HEK293 (cell line): ENCODE measurements around the gene SCYL1.

ENCODE experiments used
- GFI1B ChIP-seq: fragments of 450-650 bp; formaldehyde crosslinking; IDR thresholded peaks from 2 replicates; pipeline ENCODE4 v1.5.1; 2016; ENCODE audit warnings: missing biosample characterization, missing genetic modification characterization
- GLIS2 ChIP-seq: fragments of 450-650 bp; formaldehyde crosslinking; IDR thresholded peaks from 2 replicates; pipeline ENCODE4 v1.5.1; 2016; ENCODE audit warnings: missing biosample characterization, missing genetic modification characterization
- HOXA7 ChIP-seq: sonication (generic); formaldehyde crosslinking; IDR thresholded peaks from 2 replicates; pipeline ENCODE4 v1.8.1; 2022; ENCODE audit warnings: missing genetic modification reagents, borderline replicate concordance
- MYNN ChIP-seq: fragments of 450-650 bp; formaldehyde crosslinking; IDR thresholded peaks from 2 replicates; pipeline ENCODE4 v1.5.1; 2016; ENCODE audit warnings: missing biosample characterization, missing genetic modification characterization, borderline replicate concordance
- SP2 ChIP-seq: fragments of 450-650 bp; formaldehyde crosslinking; IDR thresholded peaks from 2 replicates; pipeline ENCODE4 v1.5.1; 2016; ENCODE audit warnings: missing biosample characterization, missing genetic modification characterization
- TCF7L2 ChIP-seq: IDR thresholded peaks from 2 replicates; pipeline ENCODE4 v1.6.1; 2011; ENCODE audit warnings: low read depth, mild to moderate bottlenecking, inconsistent platforms, low read length, moderate library complexity, borderline replicate concordance
- ZFHX2 ChIP-seq: fragments of 450-650 bp; formaldehyde crosslinking; conservative IDR thresholded peaks from 2 replicates; pipeline ENCODE4 v1.5.1; 2016; ENCODE audit warnings: missing biosample characterization, missing genetic modification characterization
- ZIC2 ChIP-seq: fragments of 450-650 bp; formaldehyde crosslinking; IDR thresholded peaks from 2 replicates; pipeline ENCODE4 v1.5.1; 2016; ENCODE audit warnings: missing biosample characterization, missing genetic modification characterization
- ZNF211 ChIP-seq: fragments of 450-650 bp; formaldehyde crosslinking; IDR thresholded peaks from 2 replicates; pipeline ENCODE4 v1.5.1; 2016; ENCODE audit warnings: low read depth, missing biosample characterization, missing genetic modification characterization
- ZNF221 ChIP-seq: fragments of 450-650 bp; formaldehyde crosslinking; IDR thresholded peaks from 2 replicates; pipeline ENCODE4 v1.5.1; 2017; ENCODE audit warnings: missing biosample characterization, missing genetic modification characterization, borderline replicate concordance
- ZNF223 ChIP-seq: fragments of 450-650 bp; formaldehyde crosslinking; IDR thresholded peaks from 2 replicates; pipeline ENCODE4 v1.5.1; 2016; ENCODE audit warnings: missing biosample characterization, missing genetic modification characterization
- ZNF248 ChIP-seq: fragments of 450-650 bp; formaldehyde crosslinking; IDR thresholded peaks from 2 replicates; pipeline ENCODE4 v1.5.1; 2017; ENCODE audit warnings: missing biosample characterization, missing genetic modification characterization
- ZNF324 ChIP-seq: fragments of 450-650 bp; formaldehyde crosslinking; IDR thresholded peaks from 2 replicates; pipeline ENCODE4 v1.5.1; 2016; ENCODE audit warnings: missing biosample characterization, missing genetic modification characterization
- ZNF354C ChIP-seq: fragments of 450-650 bp; formaldehyde crosslinking; IDR thresholded peaks from 2 replicates; pipeline ENCODE4 v1.5.1; 2016; ENCODE audit warnings: missing biosample characterization, missing genetic modification characterization, low read depth, borderline replicate concordance
- ZNF416 ChIP-seq: fragments of 450-650 bp; formaldehyde crosslinking; IDR thresholded peaks from 2 replicates; pipeline ENCODE4 v1.5.1; 2016; ENCODE audit warnings: missing biosample characterization, missing genetic modification characterization
- ZNF514 ChIP-seq: fragments of 450-650 bp; formaldehyde crosslinking; IDR thresholded peaks from 2 replicates; pipeline ENCODE4 v1.5.1; 2016; ENCODE audit warnings: missing biosample characterization, missing genetic modification characterization
- ZNF530 ChIP-seq: fragments of 450-650 bp; formaldehyde crosslinking; IDR thresholded peaks from 2 replicates; pipeline ENCODE4 v1.5.1; 2016; ENCODE audit warnings: low read depth, missing biosample characterization, missing genetic modification characterization
- ZNF555 ChIP-seq: fragments of 450-650 bp; formaldehyde crosslinking; conservative IDR thresholded peaks from 2 replicates; pipeline ENCODE4 v1.5.1; 2017; ENCODE audit warnings: missing biosample characterization, mild to moderate bottlenecking, missing genetic modification characterization, inconsistent platforms
- ZNF585B ChIP-seq: fragments of 450-650 bp; formaldehyde crosslinking; IDR thresholded peaks from 2 replicates; pipeline ENCODE4 v1.5.1; 2016; ENCODE audit warnings: missing biosample characterization, missing genetic modification characterization
- ZNF623 ChIP-seq: fragments of 450-650 bp; formaldehyde crosslinking; IDR thresholded peaks from 2 replicates; pipeline ENCODE4 v1.5.1; 2016; ENCODE audit warnings: missing biosample characterization, missing genetic modification characterization
- ZNF654 ChIP-seq: fragments of 450-650 bp; formaldehyde crosslinking; IDR thresholded peaks from 2 replicates; pipeline ENCODE4 v1.5.1; 2016; ENCODE audit warnings: low read depth, missing biosample characterization, missing genetic modification characterization
- ZNF670 ChIP-seq: fragments of 450-650 bp; formaldehyde crosslinking; IDR thresholded peaks from 2 replicates; pipeline ENCODE4 v1.5.1; 2016; ENCODE audit warnings: missing biosample characterization, missing genetic modification characterization, low read depth
- ZNF677 ChIP-seq: fragments of 450-650 bp; IDR thresholded peaks from 2 replicates; pipeline ENCODE4 v1.5.0; 2018; ENCODE audit warnings: missing biosample characterization, mild to moderate bottlenecking, missing genetic modification characterization, moderate library complexity
- ZNF701 ChIP-seq: fragments of 450-650 bp; formaldehyde crosslinking; IDR thresholded peaks from 2 replicates; pipeline ENCODE4 v1.5.1; 2016; ENCODE audit warnings: missing biosample characterization, missing genetic modification characterization
- ZNF707 ChIP-seq: fragments of 450-650 bp; formaldehyde crosslinking; IDR thresholded peaks from 2 replicates; pipeline ENCODE4 v1.5.1; 2016; ENCODE audit warnings: missing biosample characterization, missing genetic modification characterization
- ZNF747 ChIP-seq: fragments of 450-650 bp; formaldehyde crosslinking; IDR thresholded peaks from 2 replicates; pipeline ENCODE4 v1.5.1; 2016; ENCODE audit warnings: missing biosample characterization, missing genetic modification characterization
- ZNF776 ChIP-seq: fragments of 450-650 bp; formaldehyde crosslinking; IDR thresholded peaks from 2 replicates; pipeline ENCODE4 v1.5.0; 2017; ENCODE audit warnings: missing biosample characterization, missing genetic modification characterization, borderline replicate concordance
- ZNF837 ChIP-seq: fragments of 450-650 bp; formaldehyde crosslinking; IDR thresholded peaks from 2 replicates; pipeline ENCODE4 v1.5.1; 2016; ENCODE audit warnings: missing biosample characterization, missing genetic modification characterization
- TF ChIP-seq, protein P1 (sequence below): fragments of 450-650 bp; formaldehyde crosslinking; conservative IDR thresholded peaks from 2 replicates; pipeline ENCODE4 v1.5.1; 2016; ENCODE audit warnings: low read depth, missing biosample characterization, missing genetic modification characterization
- TF ChIP-seq, protein P2 (sequence below): fragments of 450-650 bp; IDR thresholded peaks from 2 replicates; pipeline ENCODE4 v1.5.1; 2018; ENCODE audit warnings: missing biosample characterization, missing genetic modification characterization
- TF ChIP-seq, protein P3 (sequence below): fragments of 450-650 bp; formaldehyde crosslinking; IDR thresholded peaks from 2 replicates; pipeline ENCODE4 v1.5.1; 2017; ENCODE audit warnings: missing biosample characterization, missing genetic modification characterization
- TF ChIP-seq, protein P4 (sequence below): fragments of 450-650 bp; formaldehyde crosslinking; IDR thresholded peaks from 2 replicates; pipeline ENCODE4 v1.5.1; 2016; ENCODE audit warnings: missing biosample characterization, missing genetic modification characterization, low read depth

The SCYL1 gene

DNA sequence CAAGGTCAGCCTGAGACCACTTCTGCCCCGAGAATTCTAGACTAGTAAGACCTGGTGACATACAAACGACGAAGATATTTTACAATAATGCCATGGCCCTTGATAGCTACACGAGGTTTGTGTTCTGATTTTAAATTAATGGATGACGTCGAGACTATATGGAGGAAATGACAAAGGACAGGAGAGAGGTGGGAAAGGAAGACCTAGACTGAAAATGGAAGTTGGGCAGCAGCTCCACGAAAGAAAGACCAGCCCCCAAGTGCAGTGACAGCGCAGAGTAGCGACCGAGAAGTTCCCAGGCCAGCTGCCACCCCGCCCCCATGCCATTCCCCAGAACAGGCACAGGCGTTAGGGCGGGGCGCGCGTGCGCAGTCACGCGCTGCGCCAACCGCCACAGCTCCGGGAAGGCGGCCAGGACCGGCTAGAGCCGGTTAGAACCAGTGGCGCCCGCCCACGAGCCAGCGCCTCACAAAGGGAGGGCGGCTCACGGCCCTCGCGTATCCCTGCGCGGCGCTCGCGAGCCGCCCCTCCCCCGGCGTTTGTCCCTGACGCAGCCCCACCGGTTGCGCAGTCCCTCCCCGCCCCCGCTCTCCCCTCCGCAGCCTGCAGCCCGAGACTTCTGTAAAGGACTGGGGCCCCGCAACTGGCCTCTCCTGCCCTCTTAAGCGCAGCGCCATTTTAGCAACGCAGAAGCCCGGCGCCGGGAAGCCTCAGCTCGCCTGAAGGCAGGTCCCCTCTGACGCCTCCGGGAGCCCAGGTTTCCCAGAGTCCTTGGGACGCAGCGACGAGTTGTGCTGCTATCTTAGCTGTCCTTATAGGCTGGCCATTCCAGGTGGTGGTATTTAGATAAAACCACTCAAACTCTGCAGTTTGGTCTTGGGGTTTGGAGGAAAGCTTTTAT, 27.5 kb upstream of the SCYL1 start (continued):
- TF ChIP-seq, protein P1, sequence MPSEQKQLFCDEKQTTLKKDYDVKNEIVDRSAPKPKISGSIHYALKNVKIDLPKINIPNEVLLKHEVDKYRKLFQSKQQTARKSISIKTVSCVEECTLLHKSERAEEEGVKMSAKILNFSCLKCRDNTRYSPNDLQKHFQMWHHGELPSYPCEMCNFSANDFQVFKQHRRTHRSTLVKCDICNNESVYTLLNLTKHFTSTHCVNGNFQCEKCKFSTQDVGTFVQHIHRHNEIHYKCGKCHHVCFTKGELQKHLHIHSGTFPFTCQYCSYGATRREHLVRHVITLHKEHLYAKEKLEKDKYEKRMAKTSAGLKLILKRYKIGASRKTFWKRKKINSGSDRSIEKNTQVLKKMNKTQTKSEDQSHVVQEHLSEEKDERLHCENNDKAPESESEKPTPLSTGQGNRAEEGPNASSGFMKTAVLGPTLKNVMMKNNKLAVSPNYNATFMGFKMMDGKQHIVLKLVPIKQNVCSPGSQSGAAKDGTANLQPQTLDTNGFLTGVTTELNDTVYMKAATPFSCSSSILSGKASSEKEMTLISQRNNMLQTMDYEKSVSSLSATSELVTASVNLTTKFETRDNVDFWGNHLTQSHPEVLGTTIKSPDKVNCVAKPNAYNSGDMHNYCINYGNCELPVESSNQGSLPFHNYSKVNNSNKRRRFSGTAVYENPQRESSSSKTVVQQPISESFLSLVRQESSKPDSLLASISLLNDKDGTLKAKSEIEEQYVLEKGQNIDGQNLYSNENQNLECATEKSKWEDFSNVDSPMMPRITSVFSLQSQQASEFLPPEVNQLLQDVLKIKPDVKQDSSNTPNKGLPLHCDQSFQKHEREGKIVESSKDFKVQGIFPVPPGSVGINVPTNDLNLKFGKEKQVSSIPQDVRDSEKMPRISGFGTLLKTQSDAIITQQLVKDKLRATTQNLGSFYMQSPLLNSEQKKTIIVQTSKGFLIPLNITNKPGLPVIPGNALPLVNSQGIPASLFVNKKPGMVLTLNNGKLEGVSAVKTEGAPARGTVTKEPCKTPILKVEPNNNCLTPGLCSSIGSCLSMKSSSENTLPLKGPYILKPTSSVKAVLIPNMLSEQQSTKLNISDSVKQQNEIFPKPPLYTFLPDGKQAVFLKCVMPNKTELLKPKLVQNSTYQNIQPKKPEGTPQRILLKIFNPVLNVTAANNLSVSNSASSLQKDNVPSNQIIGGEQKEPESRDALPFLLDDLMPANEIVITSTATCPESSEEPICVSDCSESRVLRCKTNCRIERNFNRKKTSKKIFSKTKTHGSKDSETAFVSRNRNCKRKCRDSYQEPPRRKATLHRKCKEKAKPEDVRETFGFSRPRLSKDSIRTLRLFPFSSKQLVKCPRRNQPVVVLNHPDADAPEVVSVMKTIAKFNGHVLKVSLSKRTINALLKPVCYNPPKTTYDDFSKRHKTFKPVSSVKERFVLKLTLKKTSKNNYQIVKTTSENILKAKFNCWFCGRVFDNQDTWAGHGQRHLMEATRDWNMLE: no peak
- TF ChIP-seq ZNF677 (tag by site-specific recombination) (no peak), MYNN (tag by site-specific recombination) (no peak), ZNF776 (tag by site-specific recombination) (no peak), ZNF324 (tag by site-specific recombination) (peak; percentile 53; the same call in 1 of the 2 replicates), ZNF354C (no peak), ZNF701 (tag by site-specific recombination) (no peak), ZIC2 (tag by site-specific recombination) (no peak), GFI1B (tag by site-specific recombination) (no peak), SP2 (tag by site-specific recombination) (peak; percentile 90), ZNF530 (tag by site-specific recombination) (no peak), ZNF223 (tag by site-specific recombination) (no peak), ZFHX2 (tag by site-specific recombination) (peak; percentile 92), ZNF514 (tag by site-specific recombination) (no peak), ZNF585B (no peak), ZNF416 (tag by site-specific recombination) (no peak), ZNF555 (tag by site-specific recombination) (no peak), ZNF248 (tag by site-specific recombination) (no peak), ZNF707 (tag by site-specific recombination) (no peak), ZNF747 (no peak), ZNF670 (tag by site-specific recombination) (no peak), ZNF211 (tag by site-specific recombination) (no peak), TCF7L2 (0 out of 2 replicates have a peak, but pooled peaks have one; percentile 56), HOXA7 (CRISPR knock-in tag) (no peak), GLIS2 (tag by site-specific recombination) (peak; percentile 90), ZNF654 (no peak), ZNF221 (no peak), ZNF837 (tag by site-specific recombination) (no peak), ZNF623 (tag by site-specific recombination) (no peak)
- TF ChIP-seq, protein P2, sequence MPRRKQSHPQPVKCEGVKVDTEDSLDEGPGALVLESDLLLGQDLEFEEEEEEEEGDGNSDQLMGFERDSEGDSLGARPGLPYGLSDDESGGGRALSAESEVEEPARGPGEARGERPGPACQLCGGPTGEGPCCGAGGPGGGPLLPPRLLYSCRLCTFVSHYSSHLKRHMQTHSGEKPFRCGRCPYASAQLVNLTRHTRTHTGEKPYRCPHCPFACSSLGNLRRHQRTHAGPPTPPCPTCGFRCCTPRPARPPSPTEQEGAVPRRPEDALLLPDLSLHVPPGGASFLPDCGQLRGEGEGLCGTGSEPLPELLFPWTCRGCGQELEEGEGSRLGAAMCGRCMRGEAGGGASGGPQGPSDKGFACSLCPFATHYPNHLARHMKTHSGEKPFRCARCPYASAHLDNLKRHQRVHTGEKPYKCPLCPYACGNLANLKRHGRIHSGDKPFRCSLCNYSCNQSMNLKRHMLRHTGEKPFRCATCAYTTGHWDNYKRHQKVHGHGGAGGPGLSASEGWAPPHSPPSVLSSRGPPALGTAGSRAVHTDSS (tag by site-specific recombination): no peak
- TF ChIP-seq, protein P3, sequence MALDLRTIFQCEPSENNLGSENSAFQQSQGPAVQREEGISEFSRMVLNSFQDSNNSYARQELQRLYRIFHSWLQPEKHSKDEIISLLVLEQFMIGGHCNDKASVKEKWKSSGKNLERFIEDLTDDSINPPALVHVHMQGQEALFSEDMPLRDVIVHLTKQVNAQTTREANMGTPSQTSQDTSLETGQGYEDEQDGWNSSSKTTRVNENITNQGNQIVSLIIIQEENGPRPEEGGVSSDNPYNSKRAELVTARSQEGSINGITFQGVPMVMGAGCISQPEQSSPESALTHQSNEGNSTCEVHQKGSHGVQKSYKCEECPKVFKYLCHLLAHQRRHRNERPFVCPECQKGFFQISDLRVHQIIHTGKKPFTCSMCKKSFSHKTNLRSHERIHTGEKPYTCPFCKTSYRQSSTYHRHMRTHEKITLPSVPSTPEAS: no peak
- TF ChIP-seq, protein P4, sequence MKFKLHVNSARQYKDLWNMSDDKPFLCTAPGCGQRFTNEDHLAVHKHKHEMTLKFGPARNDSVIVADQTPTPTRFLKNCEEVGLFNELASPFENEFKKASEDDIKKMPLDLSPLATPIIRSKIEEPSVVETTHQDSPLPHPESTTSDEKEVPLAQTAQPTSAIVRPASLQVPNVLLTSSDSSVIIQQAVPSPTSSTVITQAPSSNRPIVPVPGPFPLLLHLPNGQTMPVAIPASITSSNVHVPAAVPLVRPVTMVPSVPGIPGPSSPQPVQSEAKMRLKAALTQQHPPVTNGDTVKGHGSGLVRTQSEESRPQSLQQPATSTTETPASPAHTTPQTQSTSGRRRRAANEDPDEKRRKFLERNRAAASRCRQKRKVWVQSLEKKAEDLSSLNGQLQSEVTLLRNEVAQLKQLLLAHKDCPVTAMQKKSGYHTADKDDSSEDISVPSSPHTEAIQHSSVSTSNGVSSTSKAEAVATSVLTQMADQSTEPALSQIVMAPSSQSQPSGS (tag by site-specific recombination): no peak; the same call in 1 of the 2 replicates
